Measurements from ENCODE around the gene LRIG2. TPM values are rescaled to one million over a fixed set of nuclear protein-coding genes. Genes with fewer than 3 reads are reported as not detected.
"Not testable (repeated sequence)": the region's sequence is repeated elsewhere in the genome, so short reads cannot be mapped to it uniquely, and the experiment has no call there.

Gene LRIG2
- total RNA-seq, 1 experiment from 2014 or later = 22.6 TPM

- Histone ChIP-seq H3K27me3 (ENCODE audit: control insufficient read depth, insufficient read depth, low read length) (no peaks in the 10 kb centered on the region), H3K36me3 (replicated peaks; ENCODE audit: control insufficient read depth, insufficient read depth, low read length) (no peaks in the 10 kb centered on the region), H3K4me3 (ENCODE audit: insufficient read depth, low read depth, low read length) (no peak overlapping the region)
- DNase-seq = no peak
These were observed 74.2 kb downstream of the LRIG2 start for GRCh38 chr1:113147073-113147625.

- no peak for DNase-seq
- no peak overlapping the region for H3K4me3 ChIP-seq (ENCODE audit: insufficient read depth, low read depth, low read length)
- H3K36me3 ChIP-seq (replicated peaks; ENCODE audit: control insufficient read depth, insufficient read depth, low read length) = no peaks in the 10 kb centered on the region
These were observed 74.8 kb downstream of the LRIG2 start for GRCh38 chr1:113147826-113148225.

GRCh38 chr1:113150494-113150893, 77.5 kb downstream of the LRIG2 start:
- not testable (repeated sequence) for H3K36me3 ChIP-seq (replicated peaks; ENCODE audit: control insufficient read depth, insufficient read depth, low read length); DNase-seq; H3K4me3 ChIP-seq (ENCODE audit: insufficient read depth, low read depth, low read length); H3K27me3 ChIP-seq (ENCODE audit: control insufficient read depth, insufficient read depth, low read length)

More at GRCh38 chr1:113147826-113148225, 74.8 kb downstream of the LRIG2 start:
- H3K27me3 ChIP-seq (ENCODE audit: control insufficient read depth, insufficient read depth, low read length) = no peaks in the 10 kb centered on the region

GRCh38 chr1:113153116-113153803, 80.3 kb downstream of the LRIG2 start:
- no peak for DNase-seq
- no peaks in the 10 kb centered on the region for H3K36me3 ChIP-seq (replicated peaks; ENCODE audit: control insufficient read depth, insufficient read depth, low read length)
- H3K27me3 ChIP-seq (ENCODE audit: control insufficient read depth, insufficient read depth, low read length) = no peaks in the 10 kb centered on the region
- no peak overlapping the region for H3K4me3 ChIP-seq (ENCODE audit: insufficient read depth, low read depth, low read length)

- no peaks in the 10 kb centered on the region for H3K36me3 ChIP-seq (replicated peaks; ENCODE audit: control insufficient read depth, insufficient read depth, low read length)
These were observed 83.4 kb downstream of the LRIG2 start for GRCh38 chr1:113156368-113156767.

GRCh38 chr1:113158743-113159142, 85.7 kb downstream of the LRIG2 start:
- H3K36me3 ChIP-seq (replicated peaks; ENCODE audit: control insufficient read depth, insufficient read depth, low read length); H3K27me3 ChIP-seq (ENCODE audit: control insufficient read depth, insufficient read depth, low read length); DNase-seq; H3K4me3 ChIP-seq (ENCODE audit: insufficient read depth, low read depth, low read length): not testable (repeated sequence)

More at GRCh38 chr1:113156368-113156767, 83.4 kb downstream of the LRIG2 start:
- Histone ChIP-seq H3K4me3 (ENCODE audit: insufficient read depth, low read depth, low read length) (no peak overlapping the region), H3K27me3 (ENCODE audit: control insufficient read depth, insufficient read depth, low read length) (no peaks in the 10 kb centered on the region)
- no peak for DNase-seq

GRCh38 chr1:113166473-113166872, 93.5 kb downstream of the LRIG2 start:
- no peak overlapping the region for H3K4me3 ChIP-seq (ENCODE audit: insufficient read depth, low read depth, low read length)
- no peaks in the 10 kb centered on the region for H3K27me3 ChIP-seq (ENCODE audit: control insufficient read depth, insufficient read depth, low read length)
- no peak for DNase-seq
- no peaks in the 10 kb centered on the region for H3K36me3 ChIP-seq (replicated peaks; ENCODE audit: control insufficient read depth, insufficient read depth, low read length)

- no peak for DNase-seq
- H3K36me3 ChIP-seq (replicated peaks; ENCODE audit: control insufficient read depth, insufficient read depth, low read length) = no peaks in the 10 kb centered on the region
- no peaks in the 10 kb centered on the region for H3K27me3 ChIP-seq (ENCODE audit: control insufficient read depth, insufficient read depth, low read length)
- no peak overlapping the region for H3K4me3 ChIP-seq (ENCODE audit: insufficient read depth, low read depth, low read length)
These were observed 95.9 kb downstream of the LRIG2 start for GRCh38 chr1:113168946-113169345.

- no peaks in the 10 kb centered on the region for H3K36me3 ChIP-seq (replicated peaks; ENCODE audit: control insufficient read depth, insufficient read depth, low read length)
- H3K27me3 ChIP-seq (ENCODE audit: control insufficient read depth, insufficient read depth, low read length) = no peaks in the 10 kb centered on the region
- no peak for DNase-seq
These were observed 96.6 kb downstream of the LRIG2 start for GRCh38 chr1:113169591-113169990.

GRCh38 chr1:113170519-113170918, 97.5 kb downstream of the LRIG2 start:
- no peaks in the 10 kb centered on the region for H3K27me3 ChIP-seq (ENCODE audit: control insufficient read depth, insufficient read depth, low read length)
- no peak overlapping the region for H3K4me3 ChIP-seq (ENCODE audit: insufficient read depth, low read depth, low read length)
- no peak for DNase-seq
- no peaks in the 10 kb centered on the region for H3K36me3 ChIP-seq (replicated peaks; ENCODE audit: control insufficient read depth, insufficient read depth, low read length)

More at GRCh38 chr1:113169591-113169990, 96.6 kb downstream of the LRIG2 start:
- no peak overlapping the region for H3K4me3 ChIP-seq (ENCODE audit: insufficient read depth, low read depth, low read length)

GRCh38 chr1:113178106-113178505, 105.1 kb downstream of the LRIG2 start:
- Histone ChIP-seq H3K36me3 (replicated peaks; ENCODE audit: control insufficient read depth, insufficient read depth, low read length) (no peaks in the 10 kb centered on the region), H3K4me3 (ENCODE audit: insufficient read depth, low read depth, low read length) (no peak overlapping the region), H3K27me3 (ENCODE audit: control insufficient read depth, insufficient read depth, low read length) (no peaks in the 10 kb centered on the region)
- no peak for DNase-seq

- Histone ChIP-seq H3K27me3 (ENCODE audit: control insufficient read depth, insufficient read depth, low read length) (no peaks in the 10 kb centered on the region), H3K36me3 (replicated peaks; ENCODE audit: control insufficient read depth, insufficient read depth, low read length) (no peaks in the 10 kb centered on the region), H3K4me3 (ENCODE audit: insufficient read depth, low read depth, low read length) (no peak overlapping the region)
- no peak for DNase-seq
These were observed 105.5 kb downstream of the LRIG2 start for GRCh38 chr1:113178522-113178921.

Other genes with a start within 250 kb of the LRIG2 start
- 352 and 393 TPM in 2 replicates for gene SLC16A1, start 117.0 kb upstream of the LRIG2 start, total RNA-seq (2014; rRNA removed; shearing (Covaris generic))